Neutrophil (primary cell): Measurements from ENCODE around the gene DENND1B.

Experiments
- H3K27ac ChIP-seq: fragments of 200-600 bp; sonication (generic); 2 replicates; pipeline ENCODE4 v1.5.1; 2016; ENCODE audit warnings: mild to moderate bottlenecking, moderate library complexity
- H3K27me3 ChIP-seq: fragments of 200-600 bp; sonication (generic); 2 replicates; pipeline ENCODE4 v1.6.0; 2016; ENCODE audit warnings: mild to moderate bottlenecking
- H3K36me3 ChIP-seq: fragments of 200-600 bp; sonication (generic); 2 replicates; pipeline ENCODE4 v1.5.1; 2017
- H3K4me1 ChIP-seq, 2 experiments: fragments of 200-600 bp in 1 of 2; sonication (generic) in 1 of 2; 1 replicate in 1 of 2; 2 replicates in 1 of 2; pipeline versions ENCODE4 v1.5.1 to v1.6.1; 2013 to 2016; ENCODE audit warnings: low read depth in 1 of 2, low read length in 1 of 2, mild to moderate bottlenecking in 1 of 2, moderate library complexity in 1 of 2; ENCODE audit not compliant: control insufficient read depth in 1 of 2, insufficient read depth in 1 of 2
- H3K4me3 ChIP-seq, 2 experiments: fragments of 200-600 bp in 1 of 2; sonication (generic) in 1 of 2; 1 replicate in 1 of 2; 2 replicates in 1 of 2; pipeline ENCODE4 v1.5.1; 2013 to 2016; ENCODE audit warnings: low read depth in 1 of 2, low read length in 1 of 2, mild to moderate bottlenecking in 1 of 2, moderate library complexity in 1 of 2
- H3K9me3 ChIP-seq: fragments of 200-600 bp; sonication (generic); 2 replicates; pipeline ENCODE4 v1.5.1; 2016
- TF ChIP-seq, protein P1 (sequence below): fragments of 200-600 bp; sonication (generic); IDR thresholded peaks from 2 replicates; pipeline ENCODE4 v1.5.1; 2016; ENCODE audit warnings: antibody characterized with exemption

DENND1B gene

GRCh38 chr1:197614916-197615692 is 160.2 kb downstream of the DENND1B start:
- TF ChIP-seq, protein P1, sequence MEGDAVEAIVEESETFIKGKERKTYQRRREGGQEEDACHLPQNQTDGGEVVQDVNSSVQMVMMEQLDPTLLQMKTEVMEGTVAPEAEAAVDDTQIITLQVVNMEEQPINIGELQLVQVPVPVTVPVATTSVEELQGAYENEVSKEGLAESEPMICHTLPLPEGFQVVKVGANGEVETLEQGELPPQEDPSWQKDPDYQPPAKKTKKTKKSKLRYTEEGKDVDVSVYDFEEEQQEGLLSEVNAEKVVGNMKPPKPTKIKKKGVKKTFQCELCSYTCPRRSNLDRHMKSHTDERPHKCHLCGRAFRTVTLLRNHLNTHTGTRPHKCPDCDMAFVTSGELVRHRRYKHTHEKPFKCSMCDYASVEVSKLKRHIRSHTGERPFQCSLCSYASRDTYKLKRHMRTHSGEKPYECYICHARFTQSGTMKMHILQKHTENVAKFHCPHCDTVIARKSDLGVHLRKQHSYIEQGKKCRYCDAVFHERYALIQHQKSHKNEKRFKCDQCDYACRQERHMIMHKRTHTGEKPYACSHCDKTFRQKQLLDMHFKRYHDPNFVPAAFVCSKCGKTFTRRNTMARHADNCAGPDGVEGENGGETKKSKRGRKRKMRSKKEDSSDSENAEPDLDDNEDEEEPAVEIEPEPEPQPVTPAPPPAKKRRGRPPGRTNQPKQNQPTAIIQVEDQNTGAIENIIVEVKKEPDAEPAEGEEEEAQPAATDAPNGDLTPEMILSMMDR, result no peak
- Histone ChIP-seq H3K27ac (no peak overlapping the region), H3K27me3 (no peaks in the 10 kb centered on the region), H3K36me3 (peaks cover 12% of the 10 kb centered on the region), H3K4me1 (peaks cover 5 to 8% of the 10 kb centered on the region in 2 experiments), H3K4me3 (no peak overlapping the region), H3K9me3 (no peaks in the 10 kb centered on the region)

- Histone ChIP-seq H3K27ac (no peak overlapping the region), H3K4me1 (no peaks in the 10 kb centered on the region), H3K4me3 (no peak overlapping the region), H3K27me3 (no peaks in the 10 kb centered on the region), H3K36me3 (no peaks in the 10 kb centered on the region), H3K9me3 (no peaks in the 10 kb centered on the region)
- TF ChIP-seq, protein P1, result no peak
Measured at GRCh38 chr1:197606168-197606845, 169.0 kb downstream of the DENND1B start.

GRCh38 chr1:197604302-197604701 is 171.0 kb downstream of the DENND1B start:
- H3K4me1 ChIP-seq, result no peaks in the 10 kb centered on the region
- H3K9me3 ChIP-seq, result no peaks in the 10 kb centered on the region
- peaks cover 3% of the 10 kb centered on the region for H3K36me3 ChIP-seq
- H3K27ac ChIP-seq, result no peak overlapping the region
- no peak overlapping the region for H3K4me3 ChIP-seq
- TF ChIP-seq, protein P1, result no peak
- no peaks in the 10 kb centered on the region for H3K27me3 ChIP-seq

- TF ChIP-seq, protein P1, result no peak
- Histone ChIP-seq H3K27ac (no peak overlapping the region), H3K27me3 (no peaks in the 10 kb centered on the region), H3K4me1 (no peaks in the 10 kb centered on the region), H3K36me3 (peaks cover 3% of the 10 kb centered on the region), H3K4me3 (no peak overlapping the region), H3K9me3 (no peaks in the 10 kb centered on the region)
Measured at GRCh38 chr1:197600751-197601150, 174.5 kb downstream of the DENND1B start.

DNA sequence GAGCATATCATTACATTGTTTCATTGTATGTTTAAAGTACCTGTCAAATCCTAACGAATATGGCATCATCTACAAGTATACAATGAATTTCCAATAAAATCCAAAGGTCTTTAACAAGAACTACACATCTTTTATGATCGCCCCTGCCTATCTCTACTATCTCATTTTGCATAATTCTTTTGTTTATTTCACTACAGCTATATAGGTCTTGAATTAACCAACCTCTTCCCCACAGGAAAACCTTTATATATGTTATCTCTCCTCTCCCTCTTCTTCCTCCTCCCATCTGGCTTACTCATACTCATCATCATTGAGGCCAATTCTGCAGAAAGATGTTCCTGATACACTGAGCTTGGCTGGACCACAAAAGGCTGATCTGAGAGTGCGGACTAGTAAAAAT is 175.5 kb downstream of the DENND1B start:
- Histone ChIP-seq H3K9me3 (no peaks in the 10 kb centered on the region), H3K27me3 (no peaks in the 10 kb centered on the region), H3K36me3 (peaks cover 9% of the 10 kb centered on the region), H3K4me3 (no peak overlapping the region), H3K4me1 (no peaks in the 10 kb centered on the region), H3K27ac (no peak overlapping the region)
- TF ChIP-seq, protein P1, result no peak
